H1 (cell line): ENCODE measurements around the gene TNFAIP2. TPM values are rescaled to one million over a fixed set of nuclear protein-coding genes. Genes with fewer than 3 reads are reported as not detected.

Experiments
- CTCF ChIA-PET: fragments of 300-600 bp; sonication (Branson Sonifier 250); formaldehyde crosslinking; loops from one replicate; lab custom pipeline; 2021; ENCODE audit not compliant: partially characterized antibody; lab: Charles Lee
- POLR2A ChIA-PET: fragments of 300-600 bp; sonication (Branson Sonifier 250); formaldehyde crosslinking; loops from one replicate; lab custom pipeline; 2021; ENCODE audit warnings: inconsistent platforms; ENCODE audit not compliant: partially characterized antibody; lab: Charles Lee
- DNase-seq, 2 experiments: peaks; one replicate each; pipeline versions ENCODE4 v3.0.0 to v3.0.0-alpha.2; 2010 to 2022; ENCODE audit warnings: low spot score in 2 of 2, low read depth in 1 of 2, mixed read lengths in 1 of 2
- FAIRE-seq: peaks from 2 replicates; lab custom pipeline; 2011; peaks lifted over from hg19 to GRCh38; lab: Jason Lieb, UNC
- H2AFZ ChIP-seq: 2 replicates; pipeline ENCODE4 v1.8.1; 2012; ENCODE audit warnings: low read length, inconsistent platforms
- H2AK5ac ChIP-seq: 2 replicates; pipeline ENCODE4 v1.6.1; 2013; ENCODE audit warnings: low read depth, low read length
- H2BK120ac ChIP-seq: replicated peaks from 2 replicates; pipeline ENCODE3; 2013; ENCODE audit warnings: low read depth, low read length, inconsistent platforms
- H2BK12ac ChIP-seq: 2 replicates; pipeline ENCODE4 v1.6.1; 2013; ENCODE audit warnings: low read depth, low read length
- H2BK15ac ChIP-seq: 2 replicates; pipeline ENCODE4 v1.6.1; 2013; ENCODE audit warnings: low read length
- H2BK20ac ChIP-seq: 2 replicates; pipeline ENCODE4 v1.6.1; 2013; ENCODE audit warnings: low read length
- H2BK5ac ChIP-seq: 2 replicates; pipeline ENCODE4 v1.6.1; 2013; ENCODE audit warnings: low read depth, low read length
- H3K14ac ChIP-seq: 2 replicates; pipeline ENCODE4 v1.6.1; 2013; ENCODE audit warnings: inconsistent platforms; ENCODE audit not compliant: insufficient read length
- H3K18ac ChIP-seq: 2 replicates; pipeline ENCODE4 v1.6.1; 2013; ENCODE audit warnings: low read length; ENCODE audit errors: extremely low read depth
- H3K23ac ChIP-seq: 2 replicates; pipeline ENCODE4 v1.6.1; 2013; ENCODE audit warnings: inconsistent platforms; ENCODE audit not compliant: insufficient read length
- H3K23me2 ChIP-seq: 2 replicates; pipeline ENCODE4 v1.6.1; 2013; ENCODE audit warnings: low read depth, low read length
- H3K27ac ChIP-seq: 2 replicates; pipeline ENCODE4 v1.6.1; 2011; ENCODE audit warnings: low read depth, low read length, inconsistent platforms
- H3K27me3 ChIP-seq, 4 experiments: replicated peaks in 1 of 4; 1 replicate in 1 of 4; 2 replicates in 3 of 4; pipeline versions ENCODE4 v1.6.1 to v1.8.1; 2011 to 2013; ENCODE audit warnings: low read length in 3 of 4, mild to moderate bottlenecking in 3 of 4, inconsistent platforms in 2 of 4, mixed read lengths in 2 of 4, moderate library complexity in 1 of 4; ENCODE audit not compliant: control insufficient read depth in 3 of 4, insufficient read depth in 3 of 4; ENCODE audit errors: extremely low read depth in 1 of 4
- H3K36me3 ChIP-seq, 4 experiments: 2 replicates each; pipeline versions ENCODE4 v1.6.1 to v1.8.1; 2011 to 2013; ENCODE audit warnings: mild to moderate bottlenecking in 4 of 4, low read length in 3 of 4, moderate library complexity in 2 of 4, control low read depth in 1 of 4, inconsistent platforms in 1 of 4; ENCODE audit not compliant: insufficient read depth in 4 of 4, control insufficient read depth in 2 of 4
- H3K4ac ChIP-seq: replicated peaks from 2 replicates; pipeline ENCODE3; 2013; ENCODE audit warnings: low read length, low read depth, mixed read lengths, inconsistent platforms; ENCODE audit not compliant: insufficient read length
- H3K4me1 ChIP-seq, 4 experiments: replicated peaks in 1 of 4; 1 replicate in 1 of 4; 2 replicates in 3 of 4; pipeline versions ENCODE4 v1.6.1 to v1.8.1; 2011 to 2013; ENCODE audit warnings: low read length in 3 of 4, inconsistent platforms in 2 of 4, mixed read lengths in 1 of 4; ENCODE audit not compliant: insufficient read depth in 4 of 4, control insufficient read depth in 3 of 4
- H3K4me2 ChIP-seq, 2 experiments: 2 replicates each; pipeline versions ENCODE4 v1.6.1 to v1.8.1; 2011 to 2013; ENCODE audit warnings: low read depth in 2 of 2, low read length in 2 of 2, control low read depth in 1 of 2, inconsistent platforms in 1 of 2, mild to moderate bottlenecking in 1 of 2; ENCODE audit not compliant: insufficient read depth in 1 of 2
- H3K4me3 ChIP-seq, 4 experiments: fragments of 200-600, 300-600 bp in 1 of 4; sonication (generic), shearing (Covaris generic), sonication (Bioruptor Twin) in 1 of 4; 2 replicates each; pipeline versions ENCODE4 v1.5.1 to v1.8.1; 2011 to 2016; ENCODE audit warnings: low read length in 4 of 4, low read depth in 3 of 4, control low read depth in 2 of 4, inconsistent platforms in 2 of 4, mild to moderate bottlenecking in 2 of 4, mixed read lengths in 1 of 4, moderate library complexity in 1 of 4; ENCODE audit not compliant: insufficient read depth in 2 of 4; ENCODE audit errors: extremely low read depth in 1 of 4
- H3K56ac ChIP-seq: replicated peaks from 2 replicates; pipeline ENCODE3; 2013; ENCODE audit warnings: low read depth, mild to moderate bottlenecking, mixed read lengths, low read length, inconsistent platforms; ENCODE audit not compliant: insufficient read length
- H3K79me1 ChIP-seq: 2 replicates; pipeline ENCODE4 v1.6.1; 2013; ENCODE audit warnings: low read depth, low read length, control low read depth
- H3K79me2 ChIP-seq, 2 experiments: 2 replicates each; pipeline versions ENCODE4 v1.6.1 to v1.8.1; 2012 to 2013; ENCODE audit warnings: low read length in 2 of 2, mild to moderate bottlenecking in 2 of 2, inconsistent platforms in 1 of 2; ENCODE audit not compliant: insufficient read depth in 2 of 2, control insufficient read depth in 1 of 2
- H3K9ac ChIP-seq, 4 experiments: replicated peaks in 1 of 4; 1 replicate in 1 of 4; 2 replicates in 3 of 4; pipeline versions ENCODE4 v1.6.1 to v1.8.1; 2011 to 2013; ENCODE audit warnings: low read depth in 3 of 4, low read length in 3 of 4, control low read depth in 2 of 4, mild to moderate bottlenecking in 2 of 4, moderate library complexity in 2 of 4, inconsistent platforms in 1 of 4; ENCODE audit errors: extremely low read depth in 1 of 4
- H3K9me3 ChIP-seq, 2 experiments: 2 replicates each; pipeline versions ENCODE4 v1.6.1 to v1.8.1; 2012 to 2013; ENCODE audit warnings: mild to moderate bottlenecking in 2 of 2, moderate library complexity in 2 of 2, control low read depth in 1 of 2, inconsistent platforms in 1 of 2, low read depth in 1 of 2, low read length in 1 of 2, mixed read lengths in 1 of 2; ENCODE audit not compliant: insufficient read depth in 2 of 2
- H4K20me1 ChIP-seq, 2 experiments: replicated peaks in 1 of 2; 2 replicates each; pipeline versions ENCODE3 to v1.8.1; 2011 to 2013; ENCODE audit warnings: inconsistent platforms in 2 of 2, low read length in 2 of 2, mild to moderate bottlenecking in 1 of 2; ENCODE audit not compliant: insufficient read depth in 2 of 2, control insufficient read depth in 1 of 2
- H4K5ac ChIP-seq: 2 replicates; pipeline ENCODE4 v1.6.1; 2013; ENCODE audit warnings: low read length, low read depth, mixed read lengths, inconsistent platforms; ENCODE audit not compliant: insufficient read length
- H4K8ac ChIP-seq: 2 replicates; pipeline ENCODE4 v1.8.0; 2013; ENCODE audit warnings: mild to moderate bottlenecking, moderate library complexity, low read length, inconsistent platforms; ENCODE audit not compliant: insufficient read depth; ENCODE audit errors: extremely low read depth
- H4K91ac ChIP-seq: replicated peaks from 2 replicates; pipeline ENCODE3; 2013; ENCODE audit warnings: low read length, mixed read lengths, inconsistent platforms; ENCODE audit not compliant: insufficient read length
- BACH1 ChIP-seq: IDR thresholded peaks from 2 replicates; pipeline ENCODE4 v1.6.1; 2012; ENCODE audit warnings: low read length, improper control_type of control experiment
- BRCA1 ChIP-seq: IDR thresholded peaks from 2 replicates; pipeline ENCODE4 v1.6.1; 2012; ENCODE audit warnings: low read depth, low read length, improper control_type of control experiment
- CHD1 ChIP-seq: IDR thresholded peaks from 2 replicates; pipeline ENCODE4 v1.6.1; 2012; ENCODE audit warnings: low read depth, low read length, improper control_type of control experiment
- EP300 ChIP-seq, 2 experiments: IDR thresholded peaks; 1 replicate in 1 of 2; 2 replicates in 1 of 2; pipeline ENCODE4 v1.6.1; 2011 to 2012; ENCODE audit warnings: low read depth in 2 of 2, low read length in 2 of 2, mild to moderate bottlenecking in 2 of 2, borderline replicate concordance in 1 of 2, inconsistent platforms in 1 of 2, moderate library complexity in 1 of 2
- HDAC2 ChIP-seq, 2 experiments: fragments of 300-600 bp in 1 of 2; sonication (generic) in 1 of 2; IDR thresholded peaks; 2 replicates each; pipeline ENCODE4 v1.6.1; 2011 to 2012; ENCODE audit warnings: low read depth in 2 of 2, low read length in 2 of 2, mild to moderate bottlenecking in 2 of 2, moderate library complexity in 2 of 2, borderline replicate concordance in 1 of 2, inconsistent platforms in 1 of 2
- NRF1 ChIP-seq: IDR thresholded peaks from 2 replicates; pipeline ENCODE4 v1.6.1; 2011; ENCODE audit warnings: mild to moderate bottlenecking, low read depth, low read length, improper control_type of control experiment
- POU5F1 ChIP-seq: IDR thresholded peaks from 2 replicates; pipeline ENCODE4 v1.6.1; 2011; ENCODE audit warnings: low read depth, mild to moderate bottlenecking, low read length, moderate library complexity
- TAF7 ChIP-seq: optimal IDR thresholded peaks from 2 replicates; pipeline ENCODE3; 2011; ENCODE audit warnings: low read depth, mild to moderate bottlenecking, inconsistent platforms, low read length, moderate library complexity, borderline replicate concordance
- TEAD4 ChIP-seq: IDR thresholded peaks from 2 replicates; pipeline ENCODE4 v1.6.1; 2012; ENCODE audit warnings: low read depth, low read length, inconsistent platforms, mixed read lengths
- WGBS, 2 experiments: shearing (Covaris generic) in 1 of 2; methylation state at CpG; one replicate each; pipeline versions ENCODE4 v1.1.6 to v1.1.7; 2013 to 2015; ENCODE audit warnings: low lambda C conversion rate in 2 of 2, mixed read lengths in 2 of 2, inconsistent platforms in 1 of 2, low coverage in 1 of 2, missing lambda C conversion rate in 1 of 2; ENCODE audit not compliant: insufficient replicate concordance in 2 of 2, insufficient coverage in 1 of 2, insufficient read length in 1 of 2; ENCODE audit errors: extremely low coverage in 1 of 2, missing lambda C conversion rate in 1 of 2; 5-methylcytosine and 5-hydroxymethylcytosine counted together
- polyA plus RNA-seq, 7 experiments: library from polyadenylated mRNA; depleted of rRNA in 3 of 7; stranded (reverse) in 5 of 7; unstranded in 2 of 7; fragments of >200 nt in 5 of 7; fragments of 200-250 nt in 2 of 7; gene quantifications; 1 replicate in 5 of 7; 2 replicates in 1 of 7; 4 replicates in 1 of 7; pipeline versions ENCODE4 v1.2.1 to v1.2.3, GENCODE V29; 2011 to 2013; ENCODE audit warnings: missing spikeins in 2 of 7, mixed read lengths in 2 of 7
- total RNA-seq: library from RNA; stranded (reverse); fragmentation: NEBNext Ultra II Directional; extraction: Animal tissue kit (Norgen Biotek cat#: 25700); gene quantifications from 2 replicates; pipeline ENCODE4 v1.2.1, GENCODE V29; 2021
- TF ChIP-seq, protein P1 (sequence below): IDR thresholded peaks from 2 replicates; pipeline ENCODE4 v1.6.1; 2012; ENCODE audit warnings: inconsistent platforms

The TNFAIP2 gene
- total and polyA plus RNA-seq, 2 of the 8 experiments (the other 6 are each of a cell fraction or from before 2014, with no cell fraction given): 28.3 to 34.5 TPM

DNA sequence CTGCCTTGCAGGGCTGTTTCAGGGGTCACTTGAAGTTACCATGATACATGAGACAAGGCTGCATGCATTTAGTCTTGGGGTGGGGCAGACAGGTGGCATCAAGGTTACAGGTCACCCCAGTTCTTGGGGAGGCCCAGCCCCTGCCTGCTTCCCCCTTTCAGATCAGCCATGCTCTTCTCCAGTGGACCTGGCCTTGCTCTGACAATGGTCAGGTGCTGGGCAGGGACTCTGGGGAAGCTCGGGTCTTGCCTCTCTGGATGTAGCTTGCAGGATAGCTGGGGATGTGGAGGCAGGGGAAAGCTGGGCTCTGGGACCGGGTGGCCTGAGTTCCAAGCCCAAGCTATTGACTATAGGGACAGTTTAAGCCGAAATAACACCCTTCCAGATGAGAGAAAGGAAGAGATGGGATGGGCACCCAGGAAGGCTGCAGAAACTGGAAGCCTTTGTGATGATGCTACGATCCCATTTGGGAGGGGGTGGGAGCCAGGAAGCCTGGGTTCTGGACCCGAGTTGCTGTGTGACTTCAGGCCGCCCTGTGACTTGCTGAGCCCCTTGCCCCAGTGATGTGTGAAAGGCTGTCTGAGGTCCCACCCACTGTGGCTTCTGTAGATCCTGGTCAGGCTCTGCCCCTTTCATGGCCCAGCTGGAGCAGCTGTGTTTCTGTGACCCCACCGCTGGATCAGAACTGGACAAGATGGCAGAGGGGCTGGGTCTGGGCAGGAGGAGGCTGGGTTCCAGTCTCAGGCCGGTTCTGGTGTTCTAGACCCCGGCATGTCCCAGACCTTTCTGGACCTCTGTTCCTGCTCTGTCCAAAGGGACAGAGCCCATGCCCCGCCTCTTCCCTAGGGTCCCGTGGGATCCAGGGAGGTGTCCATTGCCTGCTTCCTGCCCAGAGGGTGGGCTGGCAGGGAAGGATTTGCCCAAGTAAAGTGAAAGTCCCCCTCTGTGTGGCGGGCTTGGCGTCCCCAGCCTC is 2.1 kb downstream of the TNFAIP2 start:
- no peaks in the 10 kb centered on the region for H3K79me2 ChIP-seq
- 0 out of 2 replicates have a peak overlapping the region, but pooled peaks have one; percentile 50 for H2BK12ac ChIP-seq
- H2AFZ ChIP-seq: no peak overlapping the region
- peaks cover 5% of the 10 kb centered on the region; the same call in 1 of the 2 replicates for H3K23me2 ChIP-seq
- H2BK15ac ChIP-seq: peak overlapping the region; percentile 72; the same call in 1 of the 2 replicates
- no peak overlapping the region for H3K27ac ChIP-seq
- no peaks in the 10 kb centered on the region; a peak in 1 of 8 replicates for H3K36me3 ChIP-seq
- H3K4me2 ChIP-seq: no peak overlapping the region
- ChIA-PET CTCF (interaction anchor here (1.0 to 18.4 kb wide), 17 partner anchors 9 to 208 kb away, joined by 3 to 276 read pairs (median 8); no protein-coding TSS in a partner anchor), POLR2A (interaction anchor here (0.9 to 4.6 kb wide), 2 partner anchors 12 to 20 kb away, joined by 5 to 26 read pairs; no protein-coding TSS in a partner anchor)
- peak overlapping the region; percentile 71; the same call in 1 of the 2 replicates for H2AK5ac ChIP-seq
- no peak for DNase-seq
- peaks cover 0 to 39% (median 28%) of the 10 kb centered on the region in 4 experiments; a peak in 6 of 7 replicates for H3K4me1 ChIP-seq
- H3K56ac ChIP-seq: no peak overlapping the region
- no peak overlapping the region; the same call in 1 of the 2 replicates for H4K8ac ChIP-seq
- no peak for FAIRE-seq
- no peaks in the 10 kb centered on the region for H3K79me1 ChIP-seq
- WGBS, 2 experiments: 90% methylated on average over 12 of the region's 13 CpGs; no CpG with 5 or more reads in 1 of the 2 experiments
- H3K14ac ChIP-seq: no peak overlapping the region
- no peaks in the 10 kb centered on the region for H3K9me3 ChIP-seq
- no peak overlapping the region for H3K9ac ChIP-seq
- no peak overlapping the region for H2BK120ac ChIP-seq
- no peak overlapping the region for H2BK5ac ChIP-seq
- H4K91ac ChIP-seq: no peak overlapping the region
- H3K18ac ChIP-seq: no peak overlapping the region
- H3K27me3 ChIP-seq: peaks cover 0 to 45% (median 36%) of the 10 kb centered on the region in 4 experiments; a peak in 6 of 7 replicates
- no peak for TF ChIP-seq TAF7
- TF ChIP-seq BRCA1: no peak
- no peak for TF ChIP-seq POU5F1
- no peak for TF ChIP-seq HDAC2 (IDR thresholded peaks at IDR 0.05; ENCODE audit: borderline replicate concordance in 1 of 2, low read depth in 2 of 2, low read length in 2 of 2)
- TF ChIP-seq CHD1: no peak
- no peak for TF ChIP-seq NRF1
- no peak for TF ChIP-seq TEAD4
- no peak for TF ChIP-seq EP300 (IDR thresholded peaks at IDR 0.05; ENCODE audit: borderline replicate concordance in 1 of 2, low read depth in 2 of 2, low read length in 2 of 2)
- TF ChIP-seq, protein P1, sequence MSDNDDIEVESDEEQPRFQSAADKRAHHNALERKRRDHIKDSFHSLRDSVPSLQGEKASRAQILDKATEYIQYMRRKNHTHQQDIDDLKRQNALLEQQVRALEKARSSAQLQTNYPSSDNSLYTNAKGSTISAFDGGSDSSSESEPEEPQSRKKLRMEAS: no peak
- TF ChIP-seq BACH1: no peak
- no peak overlapping the region for H3K4ac ChIP-seq
- H3K4me3 ChIP-seq: no peak overlapping the region
- no peak overlapping the region for H2BK20ac ChIP-seq
- peaks cover 6 to 12% of the 10 kb centered on the region in 2 experiments for H4K20me1 ChIP-seq
- no peak overlapping the region for H4K5ac ChIP-seq
- no peak overlapping the region for H3K23ac ChIP-seq
